22Rv1 (cell line): ENCODE data around the gene SIGLEC7.
A peak's percentile ranks its signal among the peaks of the same experiment; 100 is the strongest.

ENCODE experiments used
- H3K27ac ChIP-seq: fragments of 450-650 bp; 2 replicates; pipeline ENCODE4 v1.5.1; 2017
- ZFX ChIP-seq: fragments of 450-650 bp; IDR thresholded peaks from 2 replicates; pipeline ENCODE4 v1.6.1; 2017; ENCODE audit warnings: antibody characterized with exemption, borderline replicate concordance
- TF ChIP-seq, protein P1 (sequence below): fragments of 450-650 bp; IDR thresholded peaks from 2 replicates; pipeline ENCODE4 v1.5.1; 2017; ENCODE audit warnings: mild to moderate bottlenecking

The SIGLEC7 gene

DNA sequence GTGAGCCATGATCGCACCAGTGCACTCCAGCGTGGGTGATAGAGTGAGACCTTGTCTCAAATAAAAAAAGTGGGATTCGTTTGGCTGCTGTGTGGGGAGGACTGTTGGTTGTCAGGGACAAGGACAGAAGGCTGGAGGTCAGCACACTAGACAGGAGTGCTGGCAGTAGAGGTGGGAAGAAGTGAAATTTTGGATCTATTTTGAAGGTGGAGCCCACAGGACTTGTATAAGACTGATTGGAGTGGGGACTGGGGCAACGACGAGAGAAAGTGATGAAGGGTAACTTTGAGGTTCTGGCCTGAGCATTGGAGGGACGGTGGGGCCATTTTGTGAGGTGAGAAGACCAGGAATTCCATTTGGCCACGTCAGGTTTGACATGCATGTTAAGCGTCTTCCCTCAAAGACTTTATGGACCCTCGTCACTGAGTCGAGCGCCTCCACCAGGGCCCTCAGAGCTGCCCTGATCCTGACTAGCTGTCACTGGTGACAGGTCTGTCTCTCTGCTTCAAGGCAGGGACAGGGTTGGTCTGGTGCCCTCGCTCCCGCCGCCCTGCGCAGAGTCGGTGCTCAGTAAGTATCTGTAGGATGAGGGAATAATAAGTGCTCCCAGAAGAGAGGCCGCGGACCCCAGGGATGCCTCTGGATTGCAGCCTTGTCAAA lies 34.6 kb upstream of the SIGLEC7 start:
- no peak for TF ChIP-seq ZFX
- TF ChIP-seq, protein P1, sequence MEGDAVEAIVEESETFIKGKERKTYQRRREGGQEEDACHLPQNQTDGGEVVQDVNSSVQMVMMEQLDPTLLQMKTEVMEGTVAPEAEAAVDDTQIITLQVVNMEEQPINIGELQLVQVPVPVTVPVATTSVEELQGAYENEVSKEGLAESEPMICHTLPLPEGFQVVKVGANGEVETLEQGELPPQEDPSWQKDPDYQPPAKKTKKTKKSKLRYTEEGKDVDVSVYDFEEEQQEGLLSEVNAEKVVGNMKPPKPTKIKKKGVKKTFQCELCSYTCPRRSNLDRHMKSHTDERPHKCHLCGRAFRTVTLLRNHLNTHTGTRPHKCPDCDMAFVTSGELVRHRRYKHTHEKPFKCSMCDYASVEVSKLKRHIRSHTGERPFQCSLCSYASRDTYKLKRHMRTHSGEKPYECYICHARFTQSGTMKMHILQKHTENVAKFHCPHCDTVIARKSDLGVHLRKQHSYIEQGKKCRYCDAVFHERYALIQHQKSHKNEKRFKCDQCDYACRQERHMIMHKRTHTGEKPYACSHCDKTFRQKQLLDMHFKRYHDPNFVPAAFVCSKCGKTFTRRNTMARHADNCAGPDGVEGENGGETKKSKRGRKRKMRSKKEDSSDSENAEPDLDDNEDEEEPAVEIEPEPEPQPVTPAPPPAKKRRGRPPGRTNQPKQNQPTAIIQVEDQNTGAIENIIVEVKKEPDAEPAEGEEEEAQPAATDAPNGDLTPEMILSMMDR, result peak; percentile 31
- peak overlapping the region; percentile 63 for H3K27ac ChIP-seq

GRCh38 chr19:51108066-51108804 lies 33.9 kb upstream of the SIGLEC7 start, which contains the start of gene CTU1:
TSS of gene CTU1 (minus strand) at chr19:51108409. CDS start at chr19:51104569, 3,840 bp downstream.
- no peak for TF ChIP-seq ZFX
- TF ChIP-seq, protein P1, result 0 out of 2 replicates have a peak, but pooled peaks have one; percentile 4
- peak within 1 kb of the TSS; percentile 63 for H3K27ac ChIP-seq

DNA sequence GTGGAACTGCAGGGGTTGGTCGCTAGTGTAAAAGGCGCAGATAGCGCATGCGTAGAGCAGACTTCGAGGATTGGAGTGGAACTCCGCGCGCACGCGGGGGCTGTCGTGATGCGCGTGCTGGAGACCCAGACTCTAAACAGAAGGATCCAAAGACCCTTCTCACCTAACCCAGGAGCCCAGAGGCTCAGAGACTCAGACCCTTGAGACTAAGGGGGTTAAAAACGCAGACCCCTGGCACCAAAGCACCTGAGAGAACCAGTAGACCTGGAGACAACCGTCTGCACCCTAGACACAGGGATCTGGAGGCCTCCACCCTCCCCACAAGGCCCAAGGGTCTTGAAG lies 33.3 kb upstream of the SIGLEC7 start:
- TF ChIP-seq ZFX, result no peak
- TF ChIP-seq, protein P1, result no peak
- H3K27ac ChIP-seq, result peak overlapping the region; percentile 63; the same call in 1 of the 2 replicates

GRCh38 chr19:51110666-51110971 lies 31.5 kb upstream of the SIGLEC7 start:
- H3K27ac ChIP-seq, result no peak overlapping the region
- no peak for TF ChIP-seq ZFX
- TF ChIP-seq, protein P1, result no peak

GRCh38 chr19:51111606-51112005 lies 30.5 kb upstream of the SIGLEC7 start:
- TF ChIP-seq, protein P1, result peak; percentile 26; the same call in 1 of the 2 replicates
- TF ChIP-seq ZFX, result no peak
- H3K27ac ChIP-seq, result no peak overlapping the region

DNA sequence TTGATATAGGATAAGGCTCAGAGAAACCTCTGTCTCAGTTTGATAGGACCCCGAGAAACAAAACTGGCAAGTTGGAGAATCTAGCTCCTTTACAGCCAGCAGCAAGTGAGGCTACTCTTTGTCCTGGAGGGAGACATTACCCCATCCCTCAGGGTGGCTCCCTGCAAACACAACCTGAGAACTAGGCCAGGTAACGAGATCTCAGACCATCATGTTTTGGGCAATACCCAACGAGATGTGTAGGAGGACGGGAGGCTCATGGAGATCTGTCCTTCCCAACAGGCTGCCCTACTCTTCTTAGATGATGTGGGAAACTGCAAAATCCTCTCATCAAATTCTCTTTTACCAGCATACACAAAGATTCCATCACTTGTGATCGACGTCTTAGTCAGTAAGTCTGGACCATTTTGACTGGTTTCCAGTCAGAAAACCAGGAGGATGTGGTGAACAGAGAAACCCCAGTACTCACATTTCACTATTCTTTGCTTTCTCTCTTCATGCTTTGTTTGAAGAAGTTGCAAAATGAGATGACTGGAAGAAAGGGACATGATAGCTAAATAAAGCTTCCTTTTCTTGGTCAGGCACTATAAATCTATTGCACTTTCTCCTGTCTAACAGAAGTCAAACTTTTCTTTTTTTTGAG lies 27.9 kb upstream of the SIGLEC7 start:
- TF ChIP-seq ZFX, result no peak
- TF ChIP-seq, protein P1, result no peak

More for the DNA sequence above, 27.9 kb upstream of the SIGLEC7 start:
- no peak overlapping the region for H3K27ac ChIP-seq
